ENCODE results near the gene PPP1R1B.

Gene PPP1R1B

GRCh38 chr17:39667945-39668924 is 41.5 kb downstream of the PPP1R1B start, which contains the start of gene PNMT:
TSS of gene PNMT (plus strand) at chr17:39668453. CDS start at chr17:39668476, 23 bp downstream.
- DNase-seq (ENCODE audit: low read depth) = peak; percentile 66

GRCh38 chr17:39669897-39670735 is 43.4 kb downstream of the PPP1R1B start:
- DNase-seq (ENCODE audit: low read depth) = no peak

- DNase-seq (ENCODE audit: low read depth) = no peak
Measured at GRCh38 chr17:39670746-39671145, 44.0 kb downstream of the PPP1R1B start.

GRCh38 chr17:39671651-39672521 is 45.1 kb downstream of the PPP1R1B start:
- DNase-seq (ENCODE audit: low read depth) = no peak

- DNase-seq (ENCODE audit: low read depth) = no peak
Measured at GRCh38 chr17:39672522-39673334, 46.0 kb downstream of the PPP1R1B start.

GRCh38 chr17:39673335-39674081 is 46.8 kb downstream of the PPP1R1B start:
- DNase-seq (ENCODE audit: low read depth) = no peak

- DNase-seq (ENCODE audit: low read depth) = no peak
Measured at GRCh38 chr17:39674179-39674578, 47.4 kb downstream of the PPP1R1B start.

- DNase-seq (ENCODE audit: low read depth) = no peak
Measured at GRCh38 chr17:39674702-39675389, 48.1 kb downstream of the PPP1R1B start.

- no peak for DNase-seq (ENCODE audit: low read depth)
Measured at GRCh38 chr17:39675390-39676082, 48.8 kb downstream of the PPP1R1B start.

- no peak for DNase-seq (ENCODE audit: low read depth)
Measured at GRCh38 chr17:39676198-39676819, 49.6 kb downstream of the PPP1R1B start.

GRCh38 chr17:39677072-39677471 is 50.3 kb downstream of the PPP1R1B start:
- no peak for DNase-seq (ENCODE audit: low read depth)

- no peak for DNase-seq (ENCODE audit: low read depth)
Measured at GRCh38 chr17:39677542-39678339, 51.0 kb downstream of the PPP1R1B start.

GRCh38 chr17:39678340-39679116 is 51.8 kb downstream of the PPP1R1B start:
- DNase-seq (ENCODE audit: low read depth) = no peak

GRCh38 chr17:39679521-39680192 is 52.9 kb downstream of the PPP1R1B start:
- peak; percentile 36 for DNase-seq (ENCODE audit: low read depth)

GRCh38 chr17:39683295-39683939 is 56.7 kb downstream of the PPP1R1B start:
- no peak for DNase-seq (ENCODE audit: low read depth)

Measured in activated T-cell treated with anti-CD3 and anti-CD28 coated beads for 1 hour (primary cell).